WTC11 (cell line): ENCODE results near the gene KRT5.

Source experiments
- ELF4 ChIP-seq: sonication (generic); formaldehyde crosslinking; IDR thresholded peaks from 2 replicates; pipeline ENCODE4 v1.8.1; 2022; ENCODE audit warnings: low read depth, mild to moderate bottlenecking, moderate library complexity, missing genetic modification reagents
- JUN ChIP-seq: sonication (generic); formaldehyde crosslinking; IDR thresholded peaks from 2 replicates; pipeline ENCODE4 v1.8.0; 2023; ENCODE audit warnings: mild to moderate bottlenecking, missing genetic modification reagents
- RORB ChIP-seq: fragments of 250-450 bp; sonication (Bioruptor Pico); IDR thresholded peaks from 2 replicates; pipeline ENCODE4 v1.9.0; 2021; ENCODE audit warnings: mild to moderate bottlenecking
- SP1 ChIP-seq: sonication (generic); formaldehyde crosslinking; conservative IDR thresholded peaks from 2 replicates; pipeline ENCODE4 v1.8.1; 2022; ENCODE audit warnings: missing genetic modification reagents
- ZNF232 ChIP-seq: sonication (generic); formaldehyde crosslinking; IDR thresholded peaks from 2 replicates; pipeline ENCODE4 v1.8.0; 2022; ENCODE audit warnings: mild to moderate bottlenecking, missing genetic modification reagents
- TF ChIP-seq, protein P1 (sequence below): fragments of 200-600 bp; IDR thresholded peaks from 2 replicates; pipeline ENCODE4 v1.8.0; 2022; ENCODE audit warnings: antibody characterized with exemption
- TF ChIP-seq, protein P2 (sequence below): sonication (generic); formaldehyde crosslinking; IDR thresholded peaks from 2 replicates; pipeline ENCODE4 v1.8.0; 2022; ENCODE audit warnings: missing genetic modification reagents
- TF ChIP-seq, protein P3 (sequence below): sonication (generic); formaldehyde crosslinking; IDR thresholded peaks from 2 replicates; pipeline ENCODE4 v1.8.0; 2022; ENCODE audit warnings: mild to moderate bottlenecking, missing genetic modification reagents
- TF ChIP-seq, protein P4 (sequence below): sonication (generic); formaldehyde crosslinking; conservative IDR thresholded peaks from 2 replicates; pipeline ENCODE4 v1.8.1; 2022; ENCODE audit warnings: mild to moderate bottlenecking, missing genetic modification reagents
- TF ChIP-seq, protein P5 (sequence below): sonication (generic); formaldehyde crosslinking; IDR thresholded peaks from 2 replicates; pipeline ENCODE4 v1.8.0; 2022; ENCODE audit warnings: mild to moderate bottlenecking, missing genetic modification reagents

DNA sequence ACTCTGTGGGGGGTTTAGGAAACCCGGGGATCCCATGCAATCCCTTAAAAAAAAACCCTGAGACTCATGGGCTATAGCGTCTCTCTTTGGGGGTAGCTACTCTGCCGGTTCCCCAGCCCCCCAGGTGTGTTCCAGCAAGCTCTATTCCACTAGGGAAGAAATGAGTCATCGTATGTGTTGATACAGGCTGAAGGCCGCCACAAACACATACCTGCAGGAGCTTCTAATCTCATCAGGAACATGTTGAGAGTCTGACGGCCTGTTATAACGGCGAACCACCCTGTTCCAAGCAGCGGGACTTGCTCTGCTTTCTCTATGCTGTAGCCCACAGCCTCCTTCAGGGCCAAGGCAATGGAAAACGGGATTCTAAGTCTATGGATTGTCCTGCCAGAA is 977 bp upstream of the KRT5 start:
- TF ChIP-seq, protein P1, sequence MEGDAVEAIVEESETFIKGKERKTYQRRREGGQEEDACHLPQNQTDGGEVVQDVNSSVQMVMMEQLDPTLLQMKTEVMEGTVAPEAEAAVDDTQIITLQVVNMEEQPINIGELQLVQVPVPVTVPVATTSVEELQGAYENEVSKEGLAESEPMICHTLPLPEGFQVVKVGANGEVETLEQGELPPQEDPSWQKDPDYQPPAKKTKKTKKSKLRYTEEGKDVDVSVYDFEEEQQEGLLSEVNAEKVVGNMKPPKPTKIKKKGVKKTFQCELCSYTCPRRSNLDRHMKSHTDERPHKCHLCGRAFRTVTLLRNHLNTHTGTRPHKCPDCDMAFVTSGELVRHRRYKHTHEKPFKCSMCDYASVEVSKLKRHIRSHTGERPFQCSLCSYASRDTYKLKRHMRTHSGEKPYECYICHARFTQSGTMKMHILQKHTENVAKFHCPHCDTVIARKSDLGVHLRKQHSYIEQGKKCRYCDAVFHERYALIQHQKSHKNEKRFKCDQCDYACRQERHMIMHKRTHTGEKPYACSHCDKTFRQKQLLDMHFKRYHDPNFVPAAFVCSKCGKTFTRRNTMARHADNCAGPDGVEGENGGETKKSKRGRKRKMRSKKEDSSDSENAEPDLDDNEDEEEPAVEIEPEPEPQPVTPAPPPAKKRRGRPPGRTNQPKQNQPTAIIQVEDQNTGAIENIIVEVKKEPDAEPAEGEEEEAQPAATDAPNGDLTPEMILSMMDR = no peak
- TF ChIP-seq SP1 (CRISPR knock-in tag) (no peak), JUN (no peak), ELF4 (CRISPR knock-in tag) (no peak), RORB (CRISPR knock-in tag) (no peak), ZNF232 (CRISPR knock-in tag) (no peak)
- TF ChIP-seq, protein P2, sequence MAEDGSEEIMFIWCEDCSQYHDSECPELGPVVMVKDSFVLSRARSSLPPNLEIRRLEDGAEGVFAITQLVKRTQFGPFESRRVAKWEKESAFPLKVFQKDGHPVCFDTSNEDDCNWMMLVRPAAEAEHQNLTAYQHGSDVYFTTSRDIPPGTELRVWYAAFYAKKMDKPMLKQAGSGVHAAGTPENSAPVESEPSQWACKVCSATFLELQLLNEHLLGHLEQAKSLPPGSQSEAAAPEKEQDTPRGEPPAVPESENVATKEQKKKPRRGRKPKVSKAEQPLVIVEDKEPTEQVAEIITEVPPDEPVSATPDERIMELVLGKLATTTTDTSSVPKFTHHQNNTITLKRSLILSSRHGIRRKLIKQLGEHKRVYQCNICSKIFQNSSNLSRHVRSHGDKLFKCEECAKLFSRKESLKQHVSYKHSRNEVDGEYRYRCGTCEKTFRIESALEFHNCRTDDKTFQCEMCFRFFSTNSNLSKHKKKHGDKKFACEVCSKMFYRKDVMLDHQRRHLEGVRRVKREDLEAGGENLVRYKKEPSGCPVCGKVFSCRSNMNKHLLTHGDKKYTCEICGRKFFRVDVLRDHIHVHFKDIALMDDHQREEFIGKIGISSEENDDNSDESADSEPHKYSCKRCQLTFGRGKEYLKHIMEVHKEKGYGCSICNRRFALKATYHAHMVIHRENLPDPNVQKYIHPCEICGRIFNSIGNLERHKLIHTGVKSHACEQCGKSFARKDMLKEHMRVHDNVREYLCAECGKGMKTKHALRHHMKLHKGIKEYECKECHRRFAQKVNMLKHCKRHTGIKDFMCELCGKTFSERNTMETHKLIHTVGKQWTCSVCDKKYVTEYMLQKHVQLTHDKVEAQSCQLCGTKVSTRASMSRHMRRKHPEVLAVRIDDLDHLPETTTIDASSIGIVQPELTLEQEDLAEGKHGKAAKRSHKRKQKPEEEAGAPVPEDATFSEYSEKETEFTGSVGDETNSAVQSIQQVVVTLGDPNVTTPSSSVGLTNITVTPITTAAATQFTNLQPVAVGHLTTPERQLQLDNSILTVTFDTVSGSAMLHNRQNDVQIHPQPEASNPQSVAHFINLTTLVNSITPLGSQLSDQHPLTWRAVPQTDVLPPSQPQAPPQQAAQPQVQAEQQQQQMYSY (CRISPR knock-in tag) = no peak
- TF ChIP-seq, protein P3, sequence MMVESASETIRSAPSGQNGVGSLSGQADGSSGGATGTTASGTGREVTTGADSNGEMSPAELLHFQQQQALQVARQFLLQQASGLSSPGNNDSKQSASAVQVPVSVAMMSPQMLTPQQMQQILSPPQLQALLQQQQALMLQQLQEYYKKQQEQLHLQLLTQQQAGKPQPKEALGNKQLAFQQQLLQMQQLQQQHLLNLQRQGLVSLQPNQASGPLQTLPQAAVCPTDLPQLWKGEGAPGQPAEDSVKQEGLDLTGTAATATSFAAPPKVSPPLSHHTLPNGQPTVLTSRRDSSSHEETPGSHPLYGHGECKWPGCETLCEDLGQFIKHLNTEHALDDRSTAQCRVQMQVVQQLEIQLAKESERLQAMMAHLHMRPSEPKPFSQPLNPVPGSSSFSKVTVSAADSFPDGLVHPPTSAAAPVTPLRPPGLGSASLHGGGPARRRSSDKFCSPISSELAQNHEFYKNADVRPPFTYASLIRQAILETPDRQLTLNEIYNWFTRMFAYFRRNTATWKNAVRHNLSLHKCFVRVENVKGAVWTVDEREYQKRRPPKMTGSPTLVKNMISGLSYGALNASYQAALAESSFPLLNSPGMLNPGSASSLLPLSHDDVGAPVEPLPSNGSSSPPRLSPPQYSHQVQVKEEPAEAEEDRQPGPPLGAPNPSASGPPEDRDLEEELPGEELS (CRISPR knock-in tag) = no peak
- TF ChIP-seq, protein P4, sequence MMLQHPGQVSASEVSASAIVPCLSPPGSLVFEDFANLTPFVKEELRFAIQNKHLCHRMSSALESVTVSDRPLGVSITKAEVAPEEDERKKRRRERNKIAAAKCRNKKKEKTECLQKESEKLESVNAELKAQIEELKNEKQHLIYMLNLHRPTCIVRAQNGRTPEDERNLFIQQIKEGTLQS = no peak
- TF ChIP-seq, protein P5, sequence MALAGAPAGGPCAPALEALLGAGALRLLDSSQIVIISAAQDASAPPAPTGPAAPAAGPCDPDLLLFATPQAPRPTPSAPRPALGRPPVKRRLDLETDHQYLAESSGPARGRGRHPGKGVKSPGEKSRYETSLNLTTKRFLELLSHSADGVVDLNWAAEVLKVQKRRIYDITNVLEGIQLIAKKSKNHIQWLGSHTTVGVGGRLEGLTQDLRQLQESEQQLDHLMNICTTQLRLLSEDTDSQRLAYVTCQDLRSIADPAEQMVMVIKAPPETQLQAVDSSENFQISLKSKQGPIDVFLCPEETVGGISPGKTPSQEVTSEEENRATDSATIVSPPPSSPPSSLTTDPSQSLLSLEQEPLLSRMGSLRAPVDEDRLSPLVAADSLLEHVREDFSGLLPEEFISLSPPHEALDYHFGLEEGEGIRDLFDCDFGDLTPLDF (CRISPR knock-in tag) = no peak
